Activated CD8-positive, alpha-beta memory T cell treated with anti-CD3 and anti-CD28 coated beads, Interleukin-2, amount 50 U/mL, for 24 hours (primary cell): ENCODE data around the gene SCAMP5.

Experiments used
- DNase-seq: peaks from one replicate; pipeline ENCODE4 v3.0.0-alpha.2; 2020; ENCODE audit errors: extremely low read depth

SCAMP5 gene

GRCh38 chr15:75070674-75071073, 75.3 kb downstream of the SCAMP5 start:
- DNase-seq = no peak
